Globus pallidus (tissue), 1 donor: ENCODE measurements around the gene MRGPRG.
"Not testable (repeated sequence)": the region's sequence is repeated elsewhere in the genome, so short reads cannot be mapped to it uniquely, and the experiment has no call there.

ENCODE experiments used
- DNase-seq: peaks from one replicate; pipeline ENCODE4 v3.0.0-alpha.2; 2015; ENCODE audit warnings: low spot score

Gene MRGPRG

GRCh38 chr11:3176487-3176886, 42.1 kb downstream of the MRGPRG start:
- DNase-seq = no peak

GRCh38 chr11:3175194-3175593, 43.4 kb downstream of the MRGPRG start:
- no peak for DNase-seq

- no peak for DNase-seq
Observed at GRCh38 chr11:3174387-3174786, 44.2 kb downstream of the MRGPRG start.

- no peak for DNase-seq
Observed at GRCh38 chr11:3173795-3174194, 44.8 kb downstream of the MRGPRG start.

GRCh38 chr11:3171931-3172560, 46.6 kb downstream of the MRGPRG start:
- no peak for DNase-seq

- DNase-seq = no peak
Observed at GRCh38 chr11:3170756-3171650, 47.6 kb downstream of the MRGPRG start.

GRCh38 chr11:3170044-3170755, 48.4 kb downstream of the MRGPRG start:
- DNase-seq = no peak

GRCh38 chr11:3169255-3170043, 49.2 kb downstream of the MRGPRG start:
- peak; percentile 17 for DNase-seq

GRCh38 chr11:3168742-3169254, 49.8 kb downstream of the MRGPRG start:
- not testable (repeated sequence) for DNase-seq
